Activated naive CD4-positive, alpha-beta T cell treated with anti-CD3 and anti-CD28 coated beads for 36 hours (primary cell): ENCODE data around the gene RADIL. TPM values are rescaled to one million over a fixed set of nuclear protein-coding genes. Genes with fewer than 3 reads are reported as not detected.
A peak's percentile ranks its signal among the peaks of the same experiment; 100 is the strongest.

ENCODE experiments used
- CTCF ChIA-PET: fragments of 350-600 bp; sonication (Branson Sonifier 250); formaldehyde crosslinking; loops from one replicate; lab custom pipeline; 2021; ENCODE audit warnings: antibody characterized with exemption; lab: Charles Lee
- DNase-seq: peaks from one replicate; pipeline ENCODE4 v3.0.0-alpha.2; 2020
- H3K27ac Mint-ChIP-seq: one replicate; pipeline ENCODE4 v1.8.0; 2021; ENCODE audit warnings: mild to moderate bottlenecking, mixed read lengths
- H3K27me3 Mint-ChIP-seq: one replicate; pipeline ENCODE4 v1.8.0; 2021; ENCODE audit warnings: low read depth, mixed read lengths
- H3K36me3 Mint-ChIP-seq: one replicate; pipeline ENCODE4 v1.8.0; 2021; ENCODE audit warnings: low read depth, mixed read lengths
- H3K4me1 Mint-ChIP-seq: one replicate; pipeline ENCODE4 v1.8.0; 2021; ENCODE audit warnings: low read depth, mixed read lengths
- H3K4me3 Mint-ChIP-seq: one replicate; pipeline ENCODE4 v1.8.0; 2021; ENCODE audit warnings: mild to moderate bottlenecking, moderate library complexity, mixed read lengths
- H3K9me3 Mint-ChIP-seq: one replicate; pipeline ENCODE4 v1.8.0; 2021; ENCODE audit warnings: mixed read lengths
- intact Hi-C: fragments of 100-400 bp; cut with micrococcal nuclease; formaldehyde crosslinking; loops from one replicate; pipeline ENCODE4 v1.15.1; 2023
- total RNA-seq, 2 experiments: library from RNA; stranded (reverse); gene quantifications; one replicate each; pipeline ENCODE4 v1.2.3, GENCODE V29; 2021

RADIL gene
- total RNA-seq, 2 experiments from 2014 or later: 0.42 to 0.55 TPM

- Mint-ChIP-seq H3K27ac (no peak overlapping the region), H3K4me1 (peaks cover 2% of the 10 kb centered on the region), H3K4me3 (no peak overlapping the region), H3K27me3 (no peaks in the 10 kb centered on the region), H3K9me3 (no peaks in the 10 kb centered on the region), H3K36me3 (no peaks in the 10 kb centered on the region)
- CTCF ChIA-PET: interaction anchor here (0.6 kb wide), 1 partner anchor 1624 kb away, joined by 3 read pairs; no protein-coding TSS in a partner anchor
- intact Hi-C loops: no loop called here
- DNase-seq: no peak
Observed at GRCh38 chr7:4832711-4833110, 50.8 kb downstream of the RADIL start.

GRCh38 chr7:4831723-4832495 is 51.6 kb downstream of the RADIL start:
- Mint-ChIP-seq H3K4me3 (no peak overlapping the region), H3K9me3 (no peaks in the 10 kb centered on the region), H3K27ac (no peak overlapping the region), H3K27me3 (no peaks in the 10 kb centered on the region), H3K4me1 (peaks cover 2% of the 10 kb centered on the region), H3K36me3 (no peaks in the 10 kb centered on the region)
- CTCF ChIA-PET: interaction anchor here (0.6 to 1.1 kb wide), 6 partner anchors 33 to 1623 kb away, joined by 3 to 8 read pairs (median 4); no protein-coding TSS in a partner anchor
- intact Hi-C loops: loop anchor here (2.0 kb wide), 1 partner anchor 253 kb away; no protein-coding TSS in a partner anchor
- DNase-seq: no peak

- peaks cover 2% of the 10 kb centered on the region for H3K4me1 Mint-ChIP-seq
- H3K27ac Mint-ChIP-seq: no peak overlapping the region
- H3K4me3 Mint-ChIP-seq: no peak overlapping the region
- H3K27me3 Mint-ChIP-seq: no peaks in the 10 kb centered on the region
- no peaks in the 10 kb centered on the region for H3K9me3 Mint-ChIP-seq
- H3K36me3 Mint-ChIP-seq: no peaks in the 10 kb centered on the region
- CTCF ChIA-PET: interaction anchor here (0.5 to 1.9 kb wide), 11 partner anchors 19 to 464 kb away, joined by 3 to 10 read pairs (median 4); partner anchors contain the start of gene RADIL
- intact Hi-C loops: loop anchor here (1.0 to 2.0 kb wide), 2 partner anchors 53 to 255 kb away; partner anchors contain the start of gene RADIL
- peak; percentile 74 for DNase-seq
Observed at GRCh38 chr7:4830176-4830575, 53.3 kb downstream of the RADIL start.

GRCh38 chr7:4828720-4829383 is 54.7 kb downstream of the RADIL start:
- H3K4me1 Mint-ChIP-seq: peaks cover 2% of the 10 kb centered on the region
- no peaks in the 10 kb centered on the region for H3K9me3 Mint-ChIP-seq
- no peak overlapping the region for H3K4me3 Mint-ChIP-seq
- CTCF ChIA-PET: interaction anchor here (0.7 kb wide), 1 partner anchor 252 kb away, joined by 3 read pairs; no protein-coding TSS in a partner anchor
- H3K27me3 Mint-ChIP-seq: no peaks in the 10 kb centered on the region
- H3K27ac Mint-ChIP-seq: no peak overlapping the region
- intact Hi-C loops: no loop called here
- no peak for DNase-seq
- H3K36me3 Mint-ChIP-seq: no peaks in the 10 kb centered on the region

- no peak overlapping the region for H3K4me3 Mint-ChIP-seq
- no peak for DNase-seq
- no peaks in the 10 kb centered on the region for H3K36me3 Mint-ChIP-seq
- H3K27ac Mint-ChIP-seq: no peak overlapping the region
- H3K9me3 Mint-ChIP-seq: no peaks in the 10 kb centered on the region
- no peaks in the 10 kb centered on the region for H3K27me3 Mint-ChIP-seq
- CTCF ChIA-PET: interaction anchor here (1.0 kb wide), 1 partner anchor 10 kb away, joined by 3 read pairs; no protein-coding TSS in a partner anchor
- H3K4me1 Mint-ChIP-seq: peaks cover 2% of the 10 kb centered on the region
- intact Hi-C loops: no loop called here
Observed at GRCh38 chr7:4825081-4825480, 58.4 kb downstream of the RADIL start.

- Mint-ChIP-seq H3K27ac (no peak overlapping the region), H3K9me3 (no peaks in the 10 kb centered on the region), H3K36me3 (no peaks in the 10 kb centered on the region), H3K4me3 (no peak overlapping the region), H3K27me3 (no peaks in the 10 kb centered on the region), H3K4me1 (no peaks in the 10 kb centered on the region)
- CTCF ChIA-PET: interaction anchor here (1.0 kb wide), 1 partner anchor 9 kb away, joined by 3 read pairs; no protein-coding TSS in a partner anchor
- intact Hi-C loops: no loop called here
- DNase-seq: no peak
Observed at GRCh38 chr7:4824120-4824775, 59.3 kb downstream of the RADIL start.

- no peak overlapping the region for H3K27ac Mint-ChIP-seq
- CTCF ChIA-PET: no interaction called here
- no peaks in the 10 kb centered on the region for H3K27me3 Mint-ChIP-seq
- H3K9me3 Mint-ChIP-seq: no peaks in the 10 kb centered on the region
- intact Hi-C loops: no loop called here
- no peaks in the 10 kb centered on the region for H3K36me3 Mint-ChIP-seq
- no peak for DNase-seq
- no peaks in the 10 kb centered on the region for H3K4me1 Mint-ChIP-seq
- H3K4me3 Mint-ChIP-seq: no peak overlapping the region
Observed at GRCh38 chr7:4823441-4824119, 59.9 kb downstream of the RADIL start.

- H3K27ac Mint-ChIP-seq: no peak overlapping the region
- no peak for DNase-seq
- no peaks in the 10 kb centered on the region for H3K36me3 Mint-ChIP-seq
- CTCF ChIA-PET: no interaction called here
- intact Hi-C loops: no loop called here
- H3K27me3 Mint-ChIP-seq: no peaks in the 10 kb centered on the region
- no peak overlapping the region for H3K4me3 Mint-ChIP-seq
- no peaks in the 10 kb centered on the region for H3K9me3 Mint-ChIP-seq
- no peaks in the 10 kb centered on the region for H3K4me1 Mint-ChIP-seq
Observed at GRCh38 chr7:4822677-4823076, 60.8 kb downstream of the RADIL start.

- Mint-ChIP-seq H3K27me3 (no peaks in the 10 kb centered on the region), H3K36me3 (no peaks in the 10 kb centered on the region), H3K4me3 (no peak overlapping the region), H3K4me1 (no peaks in the 10 kb centered on the region), H3K27ac (no peak overlapping the region), H3K9me3 (no peaks in the 10 kb centered on the region)
- no peak for DNase-seq
- CTCF ChIA-PET: no interaction called here
- intact Hi-C loops: no loop called here
Observed at GRCh38 chr7:4820967-4821471, 62.5 kb downstream of the RADIL start.

- no peak for DNase-seq
- Mint-ChIP-seq H3K4me3 (no peak overlapping the region), H3K36me3 (no peaks in the 10 kb centered on the region), H3K9me3 (no peaks in the 10 kb centered on the region), H3K27ac (no peak overlapping the region), H3K27me3 (no peaks in the 10 kb centered on the region), H3K4me1 (no peaks in the 10 kb centered on the region)
- CTCF ChIA-PET: no interaction called here
- intact Hi-C loops: no loop called here
Observed at GRCh38 chr7:4820405-4820966, 63.0 kb downstream of the RADIL start.

- CTCF ChIA-PET: interaction anchor here (1.1 kb wide), 2 partner anchors 265 to 267 kb away, joined by 3 to 4 read pairs; no protein-coding TSS in a partner anchor
- Mint-ChIP-seq H3K36me3 (no peaks in the 10 kb centered on the region), H3K4me3 (no peak overlapping the region), H3K27ac (no peak overlapping the region), H3K27me3 (peaks cover 1% of the 10 kb centered on the region), H3K4me1 (no peaks in the 10 kb centered on the region), H3K9me3 (no peaks in the 10 kb centered on the region)
- DNase-seq: no peak
- intact Hi-C loops: no loop called here
Observed at GRCh38 chr7:4819560-4820404, 63.7 kb downstream of the RADIL start.
